Stomach (tissue), 9 donors: Measurements from ENCODE around the gene ZNHIT3. TPM values are rescaled to one million over a fixed set of nuclear protein-coding genes. Genes with fewer than 3 reads are reported as not detected.

Source experiments
- DNase-seq, 2 donors: peaks; one replicate each; pipeline versions ENCODE4 v3.0.0 to v3.0.0-alpha.2; 2013 to 2019
- H3K27ac ChIP-seq, 5 donors: fragments of 200-600 bp in 4 of 5; sonication (generic) in 4 of 5; one replicate each; pipeline ENCODE4 v1.5.1; 2013 to 2019; ENCODE audit warnings: mild to moderate bottlenecking in 1 of 5, moderate library complexity in 1 of 5
- H3K27me3 ChIP-seq, 3 donors: fragments of 200-600 bp; sonication (generic); one replicate each; pipeline ENCODE4 v1.5.1; 2017 to 2019; ENCODE audit warnings: mixed run types in 1 of 3
- H3K36me3 ChIP-seq, 4 donors: fragments of 200-600 bp; sonication (generic); 1 replicate in 3 of 4; 2 replicates in 1 of 4; pipeline ENCODE4 v1.5.1; 2016 to 2019
- H3K4me1 ChIP-seq, 4 donors: fragments of 200-600 bp; sonication (generic); one replicate each; pipeline ENCODE4 v1.5.1; 2016 to 2019
- H3K4me3 ChIP-seq, 4 donors: fragments of 200-600 bp; sonication (generic) in 3 of 4; one replicate each; pipeline ENCODE4 v1.5.1; 2016 to 2019; ENCODE audit warnings: mild to moderate bottlenecking in 1 of 4
- H3K9me3 ChIP-seq, 4 donors: fragments of 200-600 bp; sonication (generic); one replicate each; pipeline ENCODE4 v1.5.1; 2016 to 2019
- CTCF ChIP-seq, 7 experiments: fragments of 450-650 bp in 4 of 7; fragments of 200-600 bp in 3 of 7; sonication (generic) in 3 of 7; IDR thresholded peaks; one replicate each; pipeline ENCODE4 v1.5.1; 2016 to 2019; ENCODE audit warnings: antibody characterized with exemption in 7 of 7, control low read depth in 2 of 7, mild to moderate bottlenecking in 1 of 7
- EP300 ChIP-seq: sonication (generic); formaldehyde crosslinking; IDR thresholded peaks from one replicate; pipeline ENCODE4 v1.6.1; 2017; ENCODE audit warnings: antibody characterized with exemption
- POLR2A ChIP-seq, 4 donors: fragments of 450-650 bp; IDR thresholded peaks; one replicate each; pipeline ENCODE4 v1.6.1; 2016; ENCODE audit warnings: antibody characterized with exemption in 4 of 4, control low read depth in 2 of 4, mild to moderate bottlenecking in 1 of 4, moderate library complexity in 1 of 4
- POLR2AphosphoS5 ChIP-seq, 3 donors: sonication (generic); formaldehyde crosslinking; IDR thresholded peaks; one replicate each; pipeline ENCODE4 v1.6.1; 2016; ENCODE audit warnings: antibody characterized with exemption in 3 of 3
- WGBS, 5 donors: extraction: QIAGEN DNeasy Blood & Tissue Kit in 3 of 5; methylation state at CpG; one replicate each; pipeline versions ENCODE4 v1.1.5 to v1.1.7; 2013 to 2018; 5-methylcytosine and 5-hydroxymethylcytosine counted together
- intact Hi-C: fragments of 100-400 bp; cut with DNase I; formaldehyde crosslinking; loops from one replicate; pipeline ENCODE4 v1.15.1; 2023; ENCODE audit warnings: low total_unique reads
- polyA plus RNA-seq, 3 donors: library from polyadenylated mRNA; stranded (reverse); fragments of 200-250 nt; gene quantifications; one replicate each; pipeline ENCODE4 v1.2.3, GENCODE V29; 2013
- total RNA-seq, 5 donors: library from RNA; depleted of rRNA; stranded (reverse); fragments of >200 nt; gene quantifications; one replicate each; pipeline versions ENCODE4 v1.1.0 to v1.2.3, GENCODE V29; 2014 to 2016
- donor health status: healthy with polysubstance abuse.
- donor health status: Bipolar disorder and iron deficiency.
- donor health status: healthy.

ZNHIT3 gene
- total and polyA plus RNA-seq, 8 donors: 0.87 to 86.2 (median 31.9) TPM

GRCh38 chr17:36461330-36462110 lies 25.0 kb upstream of the ZNHIT3 start:
- WGBS, 5 donors: 53 to 57% (median 53%) methylated on average over 10 of the region's 10 CpGs
- Histone ChIP-seq H3K4me1 (peaks cover 0 to 8% (median 2%) of the 10 kb centered on the region in 4 donors), H3K9me3 (no peaks in the 10 kb centered on the region), H3K27me3 (peaks cover 9 to 72% (median 43%) of the 10 kb centered on the region in 3 donors), H3K27ac (no peak overlapping the region), H3K4me3 (no peak overlapping the region), H3K36me3 (no peaks in the 10 kb centered on the region)
- TF ChIP-seq CTCF (IDR thresholded peaks at IDR 0.05): no peak
- no peak for TF ChIP-seq EP300
- no peak for TF ChIP-seq POLR2A (IDR thresholded peaks at IDR 0.05)
- TF ChIP-seq POLR2AphosphoS5 (IDR thresholded peaks at IDR 0.05): no peak
- DNase-seq: no peak
- intact Hi-C loops: no loop called here

DNA sequence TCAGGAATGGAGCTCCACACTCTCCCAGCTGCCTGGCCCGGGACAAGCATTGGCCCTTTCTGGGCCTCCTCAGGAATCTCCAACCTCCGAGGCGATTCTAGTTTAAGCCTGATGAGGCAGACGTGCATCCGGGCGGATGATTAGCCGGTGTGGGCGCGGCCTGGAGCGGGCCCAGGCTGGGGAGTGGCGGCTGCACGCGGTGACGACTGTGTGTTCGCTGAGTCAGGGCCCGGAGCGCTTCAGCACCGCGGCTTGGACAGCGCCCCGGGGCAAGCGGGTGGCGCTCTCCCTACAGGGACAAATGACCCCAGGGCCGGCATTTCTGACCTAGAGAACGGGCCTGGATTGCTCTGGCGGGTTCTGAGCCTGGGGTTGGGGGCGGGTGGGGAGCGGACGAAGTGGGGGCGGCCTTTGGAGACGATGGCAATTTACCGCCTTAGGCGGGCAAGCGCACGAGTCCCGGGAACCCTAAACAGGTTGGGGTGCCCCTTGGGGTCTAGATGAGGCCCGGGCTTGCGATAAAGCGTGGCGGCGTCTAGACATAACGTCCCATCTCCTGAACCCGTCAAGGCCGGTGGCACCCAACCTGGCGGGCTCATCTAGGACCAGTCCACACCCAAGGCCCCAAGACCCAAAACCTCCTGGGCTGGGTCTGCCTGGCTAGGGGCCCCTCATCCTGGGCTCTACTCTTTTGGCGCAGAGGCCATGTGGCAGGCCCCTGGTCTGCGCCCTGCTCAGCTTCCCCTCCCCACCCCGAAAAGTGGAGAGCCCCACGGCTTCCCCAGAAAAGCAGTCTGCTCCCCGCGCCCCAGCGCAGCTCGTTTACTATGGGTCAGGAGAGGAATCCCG lies 22.3 kb upstream of the ZNHIT3 start:
- peaks cover 9 to 83% (median 43%) of the 10 kb centered on the region in 3 donors for H3K27me3 ChIP-seq
- intact Hi-C loops: no loop called here
- H3K27ac ChIP-seq: no peak overlapping the region
- peak; percentile 56 to 94 for DNase-seq
- H3K36me3 ChIP-seq: no peaks in the 10 kb centered on the region
- no peaks in the 10 kb centered on the region for H3K9me3 ChIP-seq
- TF ChIP-seq CTCF (IDR thresholded peaks at IDR 0.05) (no peak), POLR2AphosphoS5 (IDR thresholded peaks at IDR 0.05) (peak in 1 of 3 donors; percentile 6)
- H3K4me1 ChIP-seq: peaks cover 0 to 8% (median 2%) of the 10 kb centered on the region in 4 donors
- no peak overlapping the region for H3K4me3 ChIP-seq
- WGBS, 5 donors: 13 to 21% (median 16%) methylated on average over 24 to 54 of the region's 54 CpGs

DNA sequence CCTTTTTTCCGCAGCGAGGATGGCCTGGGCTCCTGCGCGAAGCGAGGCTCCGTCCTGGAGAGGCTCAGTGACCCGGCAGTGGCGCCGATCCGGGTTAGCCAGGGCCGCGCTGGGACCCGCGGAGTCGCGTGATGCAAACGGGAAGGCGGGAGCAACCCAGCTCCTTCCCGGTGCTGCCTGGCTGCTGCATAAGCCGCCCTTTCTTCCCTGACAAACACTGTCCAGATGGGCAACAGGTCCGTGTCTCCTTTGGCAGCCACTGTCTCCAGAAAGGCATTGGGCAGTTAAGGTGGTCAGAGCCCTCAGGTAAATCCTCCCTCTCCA lies 21.8 kb upstream of the ZNHIT3 start:
- TF ChIP-seq CTCF (IDR thresholded peaks at IDR 0.05): no peak
- no peak for TF ChIP-seq POLR2A (IDR thresholded peaks at IDR 0.05)
- no peak for TF ChIP-seq POLR2AphosphoS5 (IDR thresholded peaks at IDR 0.05)
- TF ChIP-seq EP300: no peak
- intact Hi-C loops: no loop called here
- Histone ChIP-seq H3K27me3 (peaks cover 9 to 83% (median 43%) of the 10 kb centered on the region in 3 donors), H3K36me3 (no peaks in the 10 kb centered on the region), H3K9me3 (no peaks in the 10 kb centered on the region), H3K27ac (no peak overlapping the region), H3K4me1 (peaks cover 0 to 8% (median 2%) of the 10 kb centered on the region in 4 donors), H3K4me3 (no peak overlapping the region)
- DNase-seq: no peak
- WGBS, 5 donors: 2 to 19% (median 10%) methylated on average over 7 to 21 of the region's 21 CpGs

DNA sequence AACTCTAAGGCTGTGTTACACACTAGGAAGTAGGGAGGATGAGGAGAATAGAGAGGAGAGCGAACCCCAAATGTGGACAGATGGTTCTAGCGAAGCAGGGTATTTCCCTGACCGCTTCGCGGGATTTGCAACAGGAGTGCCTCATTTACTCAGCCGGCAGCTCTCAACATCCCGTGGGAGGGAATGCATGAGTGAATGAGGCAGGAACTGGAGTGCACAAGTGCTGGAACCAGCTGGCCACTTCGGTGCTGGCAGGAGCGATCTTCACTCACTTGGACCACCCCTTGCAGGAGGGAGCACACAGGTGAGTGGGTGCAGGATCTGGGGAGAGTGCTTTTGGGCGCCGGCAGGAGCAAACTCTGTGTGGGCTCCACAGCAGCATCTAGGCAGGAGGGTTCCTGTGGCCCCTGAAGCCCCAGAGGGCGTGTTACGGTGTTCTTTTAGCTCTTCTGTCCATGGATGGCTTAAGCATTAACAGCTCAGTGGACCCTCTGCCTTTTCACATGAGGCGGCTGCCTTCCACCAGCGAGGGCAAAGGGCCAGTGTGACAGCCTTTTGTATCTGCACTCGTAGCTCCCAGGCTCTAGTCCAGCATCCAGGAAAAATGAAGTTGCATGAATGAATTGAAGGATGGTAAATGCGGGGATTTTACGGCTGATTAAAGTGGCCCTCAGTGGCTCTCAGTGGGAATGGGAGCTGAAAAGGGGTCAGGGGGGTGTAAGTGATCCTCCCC lies 17.4 kb upstream of the ZNHIT3 start:
- H3K9me3 ChIP-seq: no peaks in the 10 kb centered on the region
- 65 to 76% (median 67%) methylated on average over 16 to 18 of the region's 18 CpGs for WGBS, 5 donors
- TF ChIP-seq CTCF (IDR thresholded peaks at IDR 0.05) (no peak), EP300 (no peak), POLR2AphosphoS5 (IDR thresholded peaks at IDR 0.05) (no peak), POLR2A (IDR thresholded peaks at IDR 0.05) (no peak)
- intact Hi-C loops: no loop called here
- H3K36me3 ChIP-seq: no peaks in the 10 kb centered on the region
- DNase-seq: no peak
- H3K27me3 ChIP-seq: peaks cover 9 to 59% (median 20%) of the 10 kb centered on the region in 3 donors
- no peak overlapping the region for H3K27ac ChIP-seq
- H3K4me3 ChIP-seq: no peak overlapping the region
- H3K4me1 ChIP-seq: peaks cover 0 to 4% (median under 1%) of the 10 kb centered on the region in 4 donors
